ENCODE results near the gene SHANK2. TPM values are rescaled to one million over a fixed set of nuclear protein-coding genes. Genes with fewer than 3 reads are reported as not detected.

Gene SHANK2
- polyA plus RNA-seq, 3 donors: not detected

DNA sequence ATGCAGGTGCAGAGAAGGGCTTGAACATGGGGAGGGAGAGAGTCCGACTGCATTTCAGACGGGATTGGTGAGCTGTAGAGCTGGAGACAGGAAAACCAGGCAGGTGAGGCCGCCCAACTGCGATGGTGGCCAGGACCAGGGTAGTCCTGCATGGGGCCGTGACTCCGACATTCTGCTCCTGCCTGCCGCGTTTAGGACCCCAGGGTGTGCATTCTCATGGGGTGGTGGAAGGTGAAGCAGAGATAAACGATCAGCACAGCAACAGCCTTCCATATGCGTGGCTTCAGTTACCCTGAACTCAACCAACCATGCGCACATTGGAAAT, 29.3 kb downstream of the SHANK2 start:
- H3K4me2 ChIP-seq (replicated peaks; ENCODE audit: extremely low read depth, low read length, poor library complexity, severe bottlenecking): no peak overlapping the region
- no peak overlapping the region for H3K27ac ChIP-seq (ENCODE audit: low read depth in 1 of 2, low read length in 2 of 2)
- H3K36me3 Mint-ChIP-seq: no peaks in the 10 kb centered on the region
- H4K20me1 ChIP-seq (ENCODE audit: insufficient read depth, low read length): no peaks in the 10 kb centered on the region
- 91% methylated on average over 4 of the region's 11 CpGs for WGBS (ENCODE audit: insufficient coverage)
- no peak overlapping the region for H3K9ac ChIP-seq (ENCODE audit: insufficient read depth, low read length, poor library complexity, severe bottlenecking)
- H3K4me1 ChIP-seq (ENCODE audit: control insufficient read depth in 1 of 2, insufficient read depth in 2 of 2, low read length in 2 of 2): no peaks in the 10 kb centered on the region
- H3K79me2 ChIP-seq (ENCODE audit: insufficient read depth, low read length): no peaks in the 10 kb centered on the region
- TF ChIP-seq CTCF (IDR thresholded peaks at IDR 0.05): no peak
- no peaks in the 10 kb centered on the region for H3K4me1 Mint-ChIP-seq
- no peak overlapping the region for H3K4me3 Mint-ChIP-seq
- no peak overlapping the region for H3K27ac Mint-ChIP-seq
- H3K27me3 ChIP-seq (ENCODE audit: control insufficient read depth in 2 of 2, insufficient read depth in 2 of 2, low read length in 2 of 2): peaks cover 0 to 2% of the 10 kb centered on the region in 2 donors
- intact Hi-C loops (cut with micrococcal nuclease): no loop called here
- H3K36me3 ChIP-seq (replicated peaks in 1 of 2; ENCODE audit: control insufficient read depth in 1 of 2, insufficient read depth in 2 of 2, low read length in 2 of 2): no peaks in the 10 kb centered on the region
- no peak for DNase-seq
- no peak overlapping the region for H3K4me3 ChIP-seq (replicated peaks in 1 of 3; ENCODE audit: low read depth in 2 of 3, low read length in 3 of 3)
- peaks cover 5 to 31% (median 16%) of the 10 kb centered on the region in 7 donors for H3K9me3 Mint-ChIP-seq
- H2AFZ ChIP-seq (ENCODE audit: insufficient read depth, low read depth, low read length, poor library complexity, severe bottlenecking): no peak overlapping the region
- peaks cover 8 to 10% of the 10 kb centered on the region in 2 donors for H3K9me3 ChIP-seq (replicated peaks in 1 of 2; ENCODE audit: control insufficient read depth in 1 of 2, insufficient read depth in 1 of 2, low read length in 2 of 2)
- peaks cover 10 to 15% (median 11%) of the 10 kb centered on the region in 3 donors for H3K27me3 Mint-ChIP-seq (ENCODE audit: low read depth in 3 of 3)

- Histone ChIP-seq H3K9me3 (replicated peaks in 1 of 2; ENCODE audit: control insufficient read depth in 1 of 2, insufficient read depth in 1 of 2, low read length in 2 of 2) (peaks cover 8% of the 10 kb centered on the region in 2 donors), H3K4me1 (ENCODE audit: control insufficient read depth in 1 of 2, insufficient read depth in 2 of 2, low read length in 2 of 2) (no peaks in the 10 kb centered on the region), H3K27me3 (ENCODE audit: control insufficient read depth in 2 of 2, insufficient read depth in 2 of 2, low read length in 2 of 2) (peaks cover 0 to 2% of the 10 kb centered on the region in 2 donors), H3K27ac (ENCODE audit: low read depth in 1 of 2, low read length in 2 of 2) (no peak overlapping the region), H3K9ac (ENCODE audit: insufficient read depth, low read length, poor library complexity, severe bottlenecking) (no peak overlapping the region), H3K36me3 (replicated peaks in 1 of 2; ENCODE audit: control insufficient read depth in 1 of 2, insufficient read depth in 2 of 2, low read length in 2 of 2) (no peaks in the 10 kb centered on the region), H2AFZ (ENCODE audit: insufficient read depth, low read depth, low read length, poor library complexity, severe bottlenecking) (no peak overlapping the region), H3K4me3 (replicated peaks in 1 of 3; ENCODE audit: low read depth in 2 of 3, low read length in 3 of 3) (no peak overlapping the region), H3K79me2 (ENCODE audit: insufficient read depth, low read length) (no peaks in the 10 kb centered on the region), H3K4me2 (replicated peaks; ENCODE audit: extremely low read depth, low read length, poor library complexity, severe bottlenecking) (no peak overlapping the region), H4K20me1 (ENCODE audit: insufficient read depth, low read length) (no peaks in the 10 kb centered on the region)
- Mint-ChIP-seq H3K4me1 (no peaks in the 10 kb centered on the region), H3K9me3 (peaks cover 5 to 25% (median 14%) of the 10 kb centered on the region in 7 donors), H3K4me3 (no peak overlapping the region), H3K27me3 (ENCODE audit: low read depth in 3 of 3) (peaks cover 10 to 15% (median 11%) of the 10 kb centered on the region in 3 donors), H3K27ac (no peak overlapping the region), H3K36me3 (no peaks in the 10 kb centered on the region)
- no peak for DNase-seq
- intact Hi-C loops (cut with micrococcal nuclease): no loop called here
- TF ChIP-seq CTCF (IDR thresholded peaks at IDR 0.05): no peak
- 90% methylated on average over 20 of the region's 22 CpGs for WGBS (ENCODE audit: insufficient coverage)
Measured at GRCh38 chr11:71222318-71223080, 29.9 kb downstream of the SHANK2 start.
